Measurements from ENCODE around the gene RIMBP2.

RIMBP2 gene

DNA sequence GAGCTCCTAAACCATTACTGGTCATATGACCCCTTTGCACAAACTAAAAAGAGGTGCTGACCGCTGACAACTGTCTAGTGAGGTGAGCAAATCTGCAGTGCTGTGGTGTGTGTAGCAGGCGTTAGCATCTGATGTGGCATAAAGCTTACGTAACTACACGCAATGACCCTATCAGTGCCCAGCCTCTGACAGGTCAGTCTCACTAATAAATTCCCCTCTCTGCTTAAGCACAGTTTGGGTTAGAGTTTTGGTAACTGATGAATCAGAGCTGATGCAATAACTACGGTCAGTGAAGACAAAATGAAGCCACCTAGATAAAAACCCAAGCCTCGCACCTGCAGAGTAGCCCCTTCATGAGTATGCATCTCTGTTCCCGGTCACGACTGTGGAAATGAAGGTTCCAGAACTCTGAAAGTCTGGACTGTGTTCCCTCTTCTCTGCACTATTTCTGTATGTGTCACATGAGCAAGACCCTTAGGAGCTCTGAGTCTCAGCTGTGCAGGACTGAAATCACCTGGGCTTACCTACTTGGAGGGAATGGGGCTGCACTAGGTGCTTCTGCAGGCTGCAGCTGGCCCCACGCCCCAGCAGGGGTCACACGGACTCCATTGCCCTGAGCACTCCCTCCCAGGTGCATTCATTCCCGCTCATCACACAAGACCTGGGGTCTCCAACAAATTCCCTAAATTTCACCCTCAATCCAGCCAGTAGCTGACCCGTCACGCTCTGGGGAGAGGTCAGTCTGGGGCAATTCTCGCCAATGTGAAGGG lies 54.4 kb downstream of the RIMBP2 start:
- Histone ChIP-seq H3K4me1 (ENCODE audit: control insufficient read depth, insufficient read depth, low read length, poor library complexity, severe bottlenecking) (no peaks in the 10 kb centered on the region), H3K9me3 (ENCODE audit: control insufficient read depth, low read length) (no peaks in the 10 kb centered on the region), H3K27me3 (replicated peaks; ENCODE audit: control insufficient read depth, insufficient read depth, low read length, poor library complexity, severe bottlenecking) (no peaks in the 10 kb centered on the region), H3K36me3 (ENCODE audit: control insufficient read depth, insufficient read depth, low read length) (no peaks in the 10 kb centered on the region), H3K4me3 (ENCODE audit: insufficient read depth, low read depth, low read length, poor library complexity, severe bottlenecking) (no peak overlapping the region), H3K27ac (ENCODE audit: insufficient read depth, low read length, poor library complexity, severe bottlenecking) (no peak overlapping the region)
- no peak for DNase-seq

DNA sequence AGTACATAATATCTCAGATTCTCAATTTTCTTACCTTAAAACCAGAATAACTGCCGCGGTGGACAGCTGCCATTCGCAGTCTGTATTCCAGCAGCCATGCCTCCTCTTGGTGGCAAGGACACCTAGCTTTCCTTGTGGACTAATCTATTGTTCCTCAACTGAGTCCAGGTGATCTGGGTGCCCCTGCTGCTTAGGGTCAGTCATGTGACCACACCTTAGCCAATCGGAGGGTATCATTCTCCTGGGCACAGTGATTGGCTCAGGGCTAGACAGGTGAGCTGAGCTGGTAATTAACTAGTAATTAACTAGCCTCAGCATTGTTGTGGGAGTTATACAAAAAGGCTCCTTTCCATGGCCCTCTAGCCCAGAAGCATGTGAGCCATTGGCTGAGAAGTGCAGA lies 55.0 kb downstream of the RIMBP2 start:
- H3K9me3 ChIP-seq (ENCODE audit: control insufficient read depth, low read length), result no peaks in the 10 kb centered on the region
- no peaks in the 10 kb centered on the region for H3K27me3 ChIP-seq (replicated peaks; ENCODE audit: control insufficient read depth, insufficient read depth, low read length, poor library complexity, severe bottlenecking)
- no peak overlapping the region for H3K27ac ChIP-seq (ENCODE audit: insufficient read depth, low read length, poor library complexity, severe bottlenecking)
- no peak overlapping the region for H3K4me3 ChIP-seq (ENCODE audit: insufficient read depth, low read depth, low read length, poor library complexity, severe bottlenecking)
- DNase-seq, result no peak
- no peaks in the 10 kb centered on the region for H3K4me1 ChIP-seq (ENCODE audit: control insufficient read depth, insufficient read depth, low read length, poor library complexity, severe bottlenecking)
- no peaks in the 10 kb centered on the region for H3K36me3 ChIP-seq (ENCODE audit: control insufficient read depth, insufficient read depth, low read length)

DNA sequence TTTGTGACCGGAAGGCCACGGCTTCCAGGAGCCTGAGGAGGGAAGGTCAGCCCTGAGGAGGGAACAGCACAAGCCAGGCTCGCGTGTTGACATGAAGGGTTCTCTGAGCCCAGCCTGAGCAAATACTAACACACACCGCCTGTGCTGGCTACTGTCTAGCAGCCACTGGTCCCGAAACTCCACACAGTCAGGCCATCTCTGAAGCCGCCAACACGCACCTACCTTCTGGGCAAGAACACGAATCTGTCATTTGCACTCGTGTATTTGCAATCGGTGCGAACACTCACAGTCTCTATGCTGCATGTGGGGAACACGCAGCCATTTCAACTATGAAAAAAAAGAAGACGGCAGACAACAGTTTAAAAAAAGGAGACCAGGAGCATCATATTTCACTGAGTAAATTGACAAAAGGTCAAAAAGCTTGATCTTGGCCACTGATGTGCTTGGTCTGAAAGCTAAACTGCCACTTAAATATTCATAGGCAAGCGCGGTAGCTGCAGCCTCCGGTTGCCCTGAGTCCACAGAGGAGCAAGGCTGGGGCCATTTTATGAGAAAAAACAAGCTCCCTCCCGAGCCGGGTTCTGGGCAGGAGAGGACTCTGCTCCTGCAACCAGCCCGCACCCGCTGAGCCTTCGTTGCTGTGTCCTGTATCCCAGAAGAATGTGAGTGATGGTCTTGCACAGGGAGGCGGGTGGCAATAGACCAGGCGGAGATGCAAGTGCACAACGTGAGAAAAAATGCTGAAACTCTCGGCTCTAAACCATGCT lies 57.8 kb downstream of the RIMBP2 start:
- no peak for DNase-seq
- Histone ChIP-seq H3K9me3 (ENCODE audit: control insufficient read depth, low read length) (no peaks in the 10 kb centered on the region), H3K4me3 (ENCODE audit: insufficient read depth, low read depth, low read length, poor library complexity, severe bottlenecking) (no peak overlapping the region), H3K27me3 (replicated peaks; ENCODE audit: control insufficient read depth, insufficient read depth, low read length, poor library complexity, severe bottlenecking) (no peaks in the 10 kb centered on the region), H3K36me3 (ENCODE audit: control insufficient read depth, insufficient read depth, low read length) (no peaks in the 10 kb centered on the region), H3K4me1 (ENCODE audit: control insufficient read depth, insufficient read depth, low read length, poor library complexity, severe bottlenecking) (no peaks in the 10 kb centered on the region), H3K27ac (ENCODE audit: insufficient read depth, low read length, poor library complexity, severe bottlenecking) (no peak overlapping the region)

DNA sequence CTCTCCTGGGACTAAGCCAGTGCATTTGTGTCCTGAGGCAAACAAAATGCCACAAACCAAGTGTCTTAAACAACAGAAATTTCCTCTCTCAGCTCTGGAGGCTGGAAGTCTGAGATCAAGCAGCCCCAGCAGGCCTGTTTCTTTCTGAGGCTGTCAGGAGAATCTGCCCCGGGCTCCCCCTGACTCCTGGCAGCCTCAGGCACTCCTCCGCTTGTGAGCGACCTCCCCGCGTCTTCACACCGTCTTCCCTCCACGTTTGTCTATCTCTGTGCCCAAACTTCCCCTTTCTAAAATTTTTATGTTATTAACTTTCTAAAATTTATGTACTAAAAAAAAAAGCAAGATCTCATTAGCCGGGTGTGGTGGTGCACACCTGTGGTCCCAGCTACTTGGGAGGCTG lies 59.7 kb downstream of the RIMBP2 start:
- H3K36me3 ChIP-seq (ENCODE audit: control insufficient read depth, insufficient read depth, low read length), result no peaks in the 10 kb centered on the region
- H3K9me3 ChIP-seq (ENCODE audit: control insufficient read depth, low read length), result no peaks in the 10 kb centered on the region
- H3K4me3 ChIP-seq (ENCODE audit: insufficient read depth, low read depth, low read length, poor library complexity, severe bottlenecking), result no peak overlapping the region
- no peak overlapping the region for H3K27ac ChIP-seq (ENCODE audit: insufficient read depth, low read length, poor library complexity, severe bottlenecking)
- H3K27me3 ChIP-seq (replicated peaks; ENCODE audit: control insufficient read depth, insufficient read depth, low read length, poor library complexity, severe bottlenecking), result no peaks in the 10 kb centered on the region
- no peak for DNase-seq
- H3K4me1 ChIP-seq (ENCODE audit: control insufficient read depth, insufficient read depth, low read length, poor library complexity, severe bottlenecking), result no peaks in the 10 kb centered on the region

DNA sequence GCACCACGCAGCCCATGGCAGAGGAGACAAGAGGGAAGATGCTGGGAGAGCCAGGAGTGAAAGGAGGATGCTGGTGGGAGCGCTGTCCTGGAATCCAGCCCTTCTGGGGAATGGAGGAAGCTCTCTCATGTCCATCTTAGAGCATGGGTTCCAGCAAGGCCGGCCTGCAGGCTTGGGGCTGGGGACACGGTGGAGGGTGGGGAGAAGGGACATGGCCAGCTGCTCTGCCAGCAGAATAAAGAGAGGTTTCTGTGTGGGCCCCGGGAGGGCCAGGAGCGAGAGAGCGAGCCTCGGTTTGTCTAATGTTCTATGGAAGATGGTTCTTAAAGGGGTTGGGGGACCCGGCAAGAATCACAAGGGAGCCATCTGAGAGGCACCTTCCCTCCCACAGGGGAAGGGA lies 60.2 kb downstream of the RIMBP2 start:
- Histone ChIP-seq H3K36me3 (ENCODE audit: control insufficient read depth, insufficient read depth, low read length) (no peaks in the 10 kb centered on the region), H3K9me3 (ENCODE audit: control insufficient read depth, low read length) (no peaks in the 10 kb centered on the region), H3K27me3 (replicated peaks; ENCODE audit: control insufficient read depth, insufficient read depth, low read length, poor library complexity, severe bottlenecking) (no peaks in the 10 kb centered on the region), H3K4me1 (ENCODE audit: control insufficient read depth, insufficient read depth, low read length, poor library complexity, severe bottlenecking) (no peaks in the 10 kb centered on the region), H3K27ac (ENCODE audit: insufficient read depth, low read length, poor library complexity, severe bottlenecking) (no peak overlapping the region), H3K4me3 (ENCODE audit: insufficient read depth, low read depth, low read length, poor library complexity, severe bottlenecking) (no peak overlapping the region)
- DNase-seq, result no peak

DNA sequence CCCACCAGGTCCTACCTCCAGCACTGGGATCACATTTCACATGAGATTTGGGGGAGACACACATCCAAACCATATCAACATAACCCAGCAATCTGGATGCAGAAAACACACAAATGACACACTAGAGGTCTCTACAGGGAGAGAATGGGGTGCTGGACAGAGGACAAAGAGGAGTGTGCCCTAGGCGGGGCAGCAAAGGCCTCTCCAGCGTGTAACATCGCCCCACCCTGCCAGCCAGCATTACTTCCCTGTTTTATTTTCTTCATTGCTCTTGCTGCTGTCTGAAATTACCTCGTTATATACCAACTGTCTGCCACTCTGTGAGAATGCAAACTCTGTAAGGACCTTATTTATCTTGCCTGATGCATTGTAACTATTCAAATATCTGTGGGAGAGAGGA lies 61.1 kb downstream of the RIMBP2 start:
- H3K4me1 ChIP-seq (ENCODE audit: control insufficient read depth, insufficient read depth, low read length, poor library complexity, severe bottlenecking), result no peaks in the 10 kb centered on the region
- H3K36me3 ChIP-seq (ENCODE audit: control insufficient read depth, insufficient read depth, low read length), result no peaks in the 10 kb centered on the region
- no peaks in the 10 kb centered on the region for H3K27me3 ChIP-seq (replicated peaks; ENCODE audit: control insufficient read depth, insufficient read depth, low read length, poor library complexity, severe bottlenecking)
- DNase-seq, result no peak
- no peak overlapping the region for H3K27ac ChIP-seq (ENCODE audit: insufficient read depth, low read length, poor library complexity, severe bottlenecking)
- H3K4me3 ChIP-seq (ENCODE audit: insufficient read depth, low read depth, low read length, poor library complexity, severe bottlenecking), result no peak overlapping the region
- no peaks in the 10 kb centered on the region for H3K9me3 ChIP-seq (ENCODE audit: control insufficient read depth, low read length)

DNA sequence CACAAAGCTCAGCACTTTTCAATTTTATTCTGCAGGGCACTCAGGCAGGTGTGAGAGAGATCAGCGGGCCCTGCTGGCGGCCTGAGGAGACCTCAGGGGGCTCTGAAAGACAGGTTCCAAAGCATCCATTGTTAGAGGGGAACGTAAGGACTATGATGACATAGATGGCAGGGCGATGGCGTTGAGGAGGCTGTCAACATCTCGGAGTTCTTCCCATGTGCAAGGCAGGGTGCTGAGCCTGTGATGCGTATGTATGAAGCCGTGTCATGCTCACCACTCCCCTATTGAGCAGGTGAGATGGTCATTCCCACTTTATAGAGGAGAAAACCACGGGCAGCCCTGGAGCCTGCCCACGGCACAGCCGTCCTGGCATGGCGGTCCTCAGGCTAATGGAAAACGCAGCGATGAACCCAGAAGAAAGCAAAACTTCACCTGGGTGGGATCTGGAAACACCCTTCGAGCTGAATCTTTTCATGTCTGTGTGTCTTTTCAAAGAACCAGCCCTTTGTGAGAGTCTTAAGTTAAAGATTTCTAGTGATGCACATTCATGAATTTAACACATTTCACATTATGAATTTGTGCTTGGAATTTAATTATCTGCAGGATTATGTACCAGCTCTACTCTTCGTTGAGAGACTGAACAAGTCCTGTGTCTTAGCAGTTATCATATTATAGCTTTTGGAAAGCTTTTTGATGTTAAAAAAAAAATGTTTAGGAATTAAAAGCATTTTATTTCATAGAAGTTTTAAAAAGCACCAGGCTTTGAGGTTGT lies 64.7 kb downstream of the RIMBP2 start:
- Histone ChIP-seq H3K9me3 (ENCODE audit: control insufficient read depth, low read length) (no peaks in the 10 kb centered on the region), H3K27ac (ENCODE audit: insufficient read depth, low read length, poor library complexity, severe bottlenecking) (no peak overlapping the region), H3K4me3 (ENCODE audit: insufficient read depth, low read depth, low read length, poor library complexity, severe bottlenecking) (no peak overlapping the region), H3K36me3 (ENCODE audit: control insufficient read depth, insufficient read depth, low read length) (no peaks in the 10 kb centered on the region), H3K4me1 (ENCODE audit: control insufficient read depth, insufficient read depth, low read length, poor library complexity, severe bottlenecking) (no peaks in the 10 kb centered on the region), H3K27me3 (replicated peaks; ENCODE audit: control insufficient read depth, insufficient read depth, low read length, poor library complexity, severe bottlenecking) (no peaks in the 10 kb centered on the region)
- DNase-seq, result no peak

DNA sequence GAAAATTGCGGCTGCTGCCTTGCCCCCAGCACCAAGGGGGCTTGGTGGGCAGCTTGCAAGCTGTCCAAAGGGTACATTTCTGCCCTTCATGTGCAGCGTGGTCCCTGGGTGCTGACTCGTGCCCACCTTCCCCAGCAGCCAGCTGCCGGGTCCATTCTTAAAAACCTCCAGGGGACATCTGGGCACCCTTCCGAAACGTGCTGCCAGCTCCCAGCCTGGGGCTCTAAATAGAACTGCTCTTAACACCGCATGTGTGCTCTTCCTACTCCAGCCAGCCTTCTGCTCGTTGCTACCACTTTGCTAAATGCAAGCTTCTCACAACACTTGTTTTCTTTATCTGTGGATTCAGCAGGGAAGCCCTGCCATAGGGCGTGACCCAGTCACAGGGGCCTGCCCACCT lies 66.0 kb downstream of the RIMBP2 start:
- no peak for DNase-seq
- no peaks in the 10 kb centered on the region for H3K4me1 ChIP-seq (ENCODE audit: control insufficient read depth, insufficient read depth, low read length, poor library complexity, severe bottlenecking)
- no peaks in the 10 kb centered on the region for H3K27me3 ChIP-seq (replicated peaks; ENCODE audit: control insufficient read depth, insufficient read depth, low read length, poor library complexity, severe bottlenecking)
- H3K4me3 ChIP-seq (ENCODE audit: insufficient read depth, low read depth, low read length, poor library complexity, severe bottlenecking), result no peak overlapping the region
- no peaks in the 10 kb centered on the region for H3K9me3 ChIP-seq (ENCODE audit: control insufficient read depth, low read length)
- H3K36me3 ChIP-seq (ENCODE audit: control insufficient read depth, insufficient read depth, low read length), result no peaks in the 10 kb centered on the region
- H3K27ac ChIP-seq (ENCODE audit: insufficient read depth, low read length, poor library complexity, severe bottlenecking), result no peak overlapping the region

DNA sequence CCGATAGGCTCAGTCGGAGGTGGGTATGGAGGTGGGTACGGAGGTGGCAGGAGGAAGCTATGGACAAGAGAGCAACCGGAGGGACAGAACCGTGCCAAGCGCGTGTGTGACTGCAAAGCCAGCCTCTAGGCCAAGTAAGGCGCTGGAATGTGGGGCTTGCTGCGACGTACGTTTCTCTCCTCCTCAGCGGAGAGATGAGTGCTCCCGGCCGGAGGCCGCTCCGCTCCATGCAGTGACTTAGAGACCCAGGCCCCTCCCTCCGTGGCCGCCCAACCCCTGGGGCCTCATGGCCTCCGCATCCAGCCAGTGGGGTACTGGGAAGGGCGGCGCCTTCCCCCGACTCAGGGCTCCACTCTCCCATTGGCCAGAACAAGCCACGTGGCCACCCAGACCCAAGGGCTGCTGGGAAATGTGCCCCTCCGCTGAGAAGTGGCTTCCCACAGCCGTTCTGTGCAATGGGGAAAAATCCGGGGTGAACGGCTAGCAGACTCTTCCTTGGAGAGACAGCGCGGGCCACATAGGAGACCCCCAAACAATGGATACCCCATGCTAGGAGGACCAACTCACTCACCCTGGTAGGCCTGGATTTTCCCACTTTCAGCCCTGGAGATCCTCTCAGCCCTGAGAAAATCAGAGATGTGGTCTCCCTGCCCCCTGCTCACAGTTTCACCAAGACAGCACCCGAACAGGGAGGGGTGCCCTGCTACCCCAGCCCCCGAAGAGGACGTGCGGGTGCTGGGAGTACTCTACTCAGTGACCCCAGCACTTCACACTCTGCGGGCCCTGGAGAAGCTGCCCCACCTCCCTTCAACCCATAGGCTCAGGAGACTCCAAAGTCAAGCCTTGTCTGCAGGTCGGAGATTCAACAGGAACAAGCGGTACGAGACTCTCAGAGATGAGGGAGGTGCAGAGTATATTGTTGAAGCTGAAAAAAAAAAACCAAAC lies 66.7 kb downstream of the RIMBP2 start:
- no peak for DNase-seq
- H3K27ac ChIP-seq (ENCODE audit: insufficient read depth, low read length, poor library complexity, severe bottlenecking), result no peak overlapping the region

More for the DNA sequence above, 66.7 kb downstream of the RIMBP2 start:
- Histone ChIP-seq H3K4me3 (ENCODE audit: insufficient read depth, low read depth, low read length, poor library complexity, severe bottlenecking) (no peak overlapping the region), H3K9me3 (ENCODE audit: control insufficient read depth, low read length) (no peaks in the 10 kb centered on the region), H3K4me1 (ENCODE audit: control insufficient read depth, insufficient read depth, low read length, poor library complexity, severe bottlenecking) (no peaks in the 10 kb centered on the region), H3K27me3 (replicated peaks; ENCODE audit: control insufficient read depth, insufficient read depth, low read length, poor library complexity, severe bottlenecking) (no peaks in the 10 kb centered on the region), H3K36me3 (ENCODE audit: control insufficient read depth, insufficient read depth, low read length) (no peaks in the 10 kb centered on the region)
